ENCODE data around the gene SMIM36. TPM values are rescaled to one million over a fixed set of nuclear protein-coding genes. Genes with fewer than 3 reads are reported as not detected.

The SMIM36 gene
- total and polyA plus RNA-seq, 10 of the 15 experiments (the other 5 are each of a cell fraction or from before 2014, with no cell fraction given), result not detected

GRCh38 chr17:55454906-55455474 is 56.3 kb downstream of the SMIM36 start (continued):
- TF ChIP-seq IKZF2 (IDR thresholded peaks at IDR 0.05), result no peak
- TF ChIP-seq ZNF274 (IDR thresholded peaks at IDR 0.05; ENCODE audit: insufficient read depth, insufficient read length), result no peak
- TF ChIP-seq KLF5 (IDR thresholded peaks at IDR 0.05; ENCODE audit: partially characterized antibody), result no peak
- TF ChIP-seq NR2C1 (IDR thresholded peaks at IDR 0.05), result no peak

- no peaks in the 10 kb centered on the region for H3K9me3 ChIP-seq (replicated peaks; ENCODE audit: control insufficient read depth, insufficient read depth, low read length)
- no peaks in the 10 kb centered on the region for H3K36me3 ChIP-seq (ENCODE audit: control insufficient read depth in 2 of 2, insufficient read depth in 2 of 2, low read length in 1 of 2)
- no peak overlapping the region for H2AFZ ChIP-seq (ENCODE audit: control insufficient read depth, low read depth, low read length)
- RAD21 ChIA-PET (ENCODE audit: unreplicated experiment), result no interaction called here
- DNase-seq (ENCODE audit: low read depth, low spot score), result no peak
- H3K27me3 ChIP-seq (replicated peaks in 1 of 2; ENCODE audit: control insufficient read depth in 2 of 2, insufficient read depth in 2 of 2, low read length in 1 of 2), result no peaks in the 10 kb centered on the region
- intact Hi-C loops (cut with micrococcal nuclease; ENCODE audit: unreplicated experiment) (no loop called here), in situ Hi-C loops (cut with MboI) (no loop called here)
- SMC1A ChIA-PET (ENCODE audit: uncharacterized antibody, unreplicated experiment), result interaction anchor here (0.6 to 0.8 kb wide), 2 partner anchors 18 to 260 kb away, joined by 3 read pairs; no protein-coding TSS in a partner anchor
- no peak overlapping the region for H3K4me3 ChIP-seq
- no peak overlapping the region for H3K27ac ChIP-seq (ENCODE audit: control insufficient read depth, insufficient read depth)
- ATAC-seq, result no peak
- no peaks in the 10 kb centered on the region for H3K79me2 ChIP-seq (ENCODE audit: control insufficient read depth, insufficient read depth, low read length)
- CTCF ChIA-PET, result no interaction called here
- no peak overlapping the region for H3K4me2 ChIP-seq (ENCODE audit: control insufficient read depth, insufficient read depth)
- no peak overlapping the region for H3K9ac ChIP-seq (ENCODE audit: control insufficient read depth, insufficient read depth, low read length)
- no TSS peak for BruUV-seq (replicated peaks)
- peaks cover 7% of the 10 kb centered on the region; the same call in 1 of the 2 replicates for H3K4me1 ChIP-seq (ENCODE audit: control insufficient read depth, insufficient read depth, low read length)
- POLR2A ChIA-PET, result interaction anchor here (1.5 kb wide), 1 partner anchor 13 kb away, joined by 4 read pairs; no protein-coding TSS in a partner anchor
- no peak for TF ChIP-seq RELB (IDR thresholded peaks at IDR 0.05; ENCODE audit: low read depth)
- TF ChIP-seq CHD2 (IDR thresholded peaks at IDR 0.05; ENCODE audit: borderline replicate concordance, low read depth, low read length), result no peak
- peak; percentile 40; the same call in 1 of the 2 replicates for TF ChIP-seq SPI1 (IDR thresholded peaks at IDR 0.05; ENCODE audit: borderline replicate concordance, insufficient read depth, low read depth, low read length)
- 69% methylated on average over 6 of the region's 6 CpGs for WGBS (ENCODE audit: insufficient coverage, insufficient replicate concordance, low lambda C conversion rate, missing lambda C conversion rate)
- FAIRE-seq, result no peak
- no peaks in the 10 kb centered on the region for H4K20me1 ChIP-seq (ENCODE audit: control insufficient read depth, insufficient read depth)
Observed at GRCh38 chr17:55453839-55454557, 57.3 kb downstream of the SMIM36 start.
